HL-60/S4 treated with phorbol 12-myristate 13-acetate at 8.2 ng/mL for 4 days and 3 days (cell line): ENCODE measurements around the gene GANAB.
"Not testable (repeated sequence)": the region's sequence is repeated elsewhere in the genome, so short reads cannot be mapped to it uniquely, and the experiment has no call there.

ENCODE experiments used
- in situ Hi-C: fragments of 300-500 bp; cut with MboI; formaldehyde crosslinking; loops from 2 replicates; pipeline ENCODE4 v1.15.0; 2022; ENCODE audit warnings: low sequenced_read_pairs

Gene GANAB

GRCh38 chr11:62601372-62602140 is 44.9 kb downstream of the GANAB start, which contains the start of gene MTA2:
MTA2 (minus strand) TSS chr11:62601865; CDS start chr11:62601450, 415 bp downstream.
- in situ Hi-C loops: no loop called here

GRCh38 chr11:62601122-62601371 is 45.4 kb downstream of the GANAB start:
- in situ Hi-C loops: no loop called here

GRCh38 chr11:62600367-62601121 is 45.9 kb downstream of the GANAB start:
- in situ Hi-C loops: no loop called here

GRCh38 chr11:62599901-62600300 is 46.5 kb downstream of the GANAB start:
- in situ Hi-C loops: no loop called here

- in situ Hi-C loops: no loop called here
These were observed 47.2 kb downstream of the GANAB start for GRCh38 chr11:62599069-62599696.

GRCh38 chr11:62595124-62595523 is 51.3 kb downstream of the GANAB start:
- in situ Hi-C loops: no loop called here

GRCh38 chr11:62593434-62594044 is 52.9 kb downstream of the GANAB start:
- in situ Hi-C loops: no loop called here

- in situ Hi-C loops: no loop called here
These were observed 53.4 kb downstream of the GANAB start for GRCh38 chr11:62592989-62593421.

- in situ Hi-C loops: no loop called here
These were observed 54.1 kb downstream of the GANAB start for GRCh38 chr11:62592146-62592815.

- in situ Hi-C loops: no loop called here
These were observed 54.8 kb downstream of the GANAB start, which contains the start of gene TUT1 for GRCh38 chr11:62591448-62592145. TUT1 (minus strand) TSS chr11:62591523; CDS start chr11:62591485, 38 bp downstream.

GRCh38 chr11:62588966-62589637 is 57.3 kb downstream of the GANAB start:
- in situ Hi-C loops: no loop called here

- in situ Hi-C loops: not testable (repeated sequence)
These were observed 61.1 kb downstream of the GANAB start for GRCh38 chr11:62585356-62585755.

- in situ Hi-C loops: not testable (repeated sequence)
These were observed 64.7 kb downstream of the GANAB start for GRCh38 chr11:62581735-62582134.

GRCh38 chr11:62580959-62581715 is 65.3 kb downstream of the GANAB start:
- in situ Hi-C loops: no loop called here

GRCh38 chr11:62579252-62579651 is 67.2 kb downstream of the GANAB start:
- in situ Hi-C loops: no loop called here

- in situ Hi-C loops: no loop called here
These were observed 67.9 kb downstream of the GANAB start for GRCh38 chr11:62578541-62578940.

GRCh38 chr11:62577046-62577714 is 69.2 kb downstream of the GANAB start:
- in situ Hi-C loops: no loop called here

- in situ Hi-C loops: no loop called here
These were observed 70.6 kb downstream of the GANAB start for GRCh38 chr11:62575837-62576236.
